ENCODE data around the gene ME2. TPM values are rescaled to one million over a fixed set of nuclear protein-coding genes. Genes with fewer than 3 reads are reported as not detected.
"Not testable (repeated sequence)": the region's sequence is repeated elsewhere in the genome, so short reads cannot be mapped to it uniquely, and the experiment has no call there.

Gene ME2
- total RNA-seq, 2 experiments from 2014 or later = 131 to 132 TPM

GRCh38 chr18:50902797-50903196, 23.9 kb downstream of the ME2 start:
- POLR2A ChIA-PET = interaction anchor here (0.6 kb wide), 1 partner anchor 127 kb away, joined by 3 read pairs; the partner anchor contains the start of gene SMAD4

DNA sequence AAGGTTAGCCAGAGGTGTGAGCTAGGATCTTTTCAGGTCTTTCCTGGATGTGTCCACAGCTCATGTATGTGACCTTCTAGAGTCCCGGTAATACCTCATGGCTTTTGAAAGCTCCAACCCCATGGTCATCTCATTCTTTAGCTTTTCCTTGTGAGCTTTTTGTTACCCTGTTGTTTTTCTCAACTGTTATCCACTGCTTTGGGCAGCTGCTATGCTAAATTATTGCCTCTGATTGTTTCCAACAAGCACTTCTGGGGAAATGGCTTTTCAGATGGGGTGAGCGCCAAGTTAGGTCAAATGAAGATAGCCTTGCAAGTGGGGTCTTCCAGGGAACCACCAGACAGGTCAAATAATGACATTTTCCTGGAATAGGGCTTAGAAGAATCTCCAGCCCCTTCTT, 27.9 kb downstream of the ME2 start:
- POLR2A ChIA-PET = no interaction called here

More at GRCh38 chr18:50902797-50903196, 23.9 kb downstream of the ME2 start:
- CTCF ChIA-PET = no interaction called here

GRCh38 chr18:50909261-50909660, 30.3 kb downstream of the ME2 start:
- ChIA-PET POLR2A (no interaction called here), CTCF (interaction anchor here (0.9 kb wide), 1 partner anchor 9 kb away, joined by 3 read pairs; no protein-coding TSS in a partner anchor)

More for the DNA sequence above, 27.9 kb downstream of the ME2 start:
- CTCF ChIA-PET = no interaction called here

- ChIA-PET POLR2A (interaction anchor here (0.5 kb wide), 1 partner anchor 74 kb away, joined by 5 read pairs; no protein-coding TSS in a partner anchor), CTCF (no interaction called here)
Observed at GRCh38 chr18:50911006-50911405, 32.1 kb downstream of the ME2 start.

- ChIA-PET POLR2A (no interaction called here), CTCF (no interaction called here)
Observed at GRCh38 chr18:50917021-50917420, 38.1 kb downstream of the ME2 start.

- POLR2A ChIA-PET = no interaction called here
- CTCF ChIA-PET = interaction anchor here (1.0 kb wide), 1 partner anchor 8 kb away, joined by 3 read pairs; no protein-coding TSS in a partner anchor
Observed at GRCh38 chr18:50918153-50918552, 39.2 kb downstream of the ME2 start.

GRCh38 chr18:50924372-50924771, 45.5 kb downstream of the ME2 start:
- POLR2A ChIA-PET = no interaction called here

GRCh38 chr18:50926521-50926920, 47.6 kb downstream of the ME2 start:
- ChIA-PET CTCF (no interaction called here), POLR2A (no interaction called here)

More at GRCh38 chr18:50924372-50924771, 45.5 kb downstream of the ME2 start:
- CTCF ChIA-PET = no interaction called here

GRCh38 chr18:50928551-50928950, 49.6 kb downstream of the ME2 start:
- ChIA-PET POLR2A (no interaction called here), CTCF (no interaction called here)

DNA sequence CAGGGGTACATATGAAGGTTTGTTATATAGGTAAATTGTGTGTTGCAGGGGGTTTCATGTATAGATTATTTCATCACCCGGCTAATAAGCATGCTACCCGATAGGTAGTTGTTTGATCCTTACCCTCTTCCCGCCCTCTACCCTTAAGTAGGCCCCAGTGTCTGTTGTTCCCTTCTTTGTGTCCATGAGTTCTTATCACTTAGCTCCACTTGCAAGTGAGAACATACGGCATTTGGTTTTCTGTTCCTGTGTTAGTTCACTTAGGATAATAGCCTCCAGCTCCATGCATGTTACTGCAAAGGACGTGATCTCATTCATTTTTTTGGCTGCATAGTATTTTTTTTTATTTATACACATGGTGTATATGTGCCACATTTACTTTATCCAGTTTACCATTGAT, 54.8 kb downstream of the ME2 start:
- CTCF ChIA-PET = interaction anchor here (1.2 to 1.4 kb wide), 2 partner anchors 12 to 33 kb away, joined by 3 to 5 read pairs; no protein-coding TSS in a partner anchor
- POLR2A ChIA-PET = no interaction called here

- POLR2A ChIA-PET = interaction anchor here (0.7 kb wide), 1 partner anchor 15 kb away, joined by 5 read pairs; no protein-coding TSS in a partner anchor
- CTCF ChIA-PET = no interaction called here
Observed at GRCh38 chr18:50934545-50935211, 55.8 kb downstream of the ME2 start.

GRCh38 chr18:50935493-50936191, 56.7 kb downstream of the ME2 start:
- POLR2A ChIA-PET = interaction anchor here (0.7 kb wide), 1 partner anchor 14 kb away, joined by 5 read pairs; no protein-coding TSS in a partner anchor
- CTCF ChIA-PET = interaction anchor here (0.6 kb wide), 1 partner anchor 47 kb away, joined by 3 read pairs; no protein-coding TSS in a partner anchor

- ChIA-PET POLR2A (no interaction called here), CTCF (no interaction called here)
Observed at GRCh38 chr18:50937183-50937582, 58.3 kb downstream of the ME2 start.

DNA sequence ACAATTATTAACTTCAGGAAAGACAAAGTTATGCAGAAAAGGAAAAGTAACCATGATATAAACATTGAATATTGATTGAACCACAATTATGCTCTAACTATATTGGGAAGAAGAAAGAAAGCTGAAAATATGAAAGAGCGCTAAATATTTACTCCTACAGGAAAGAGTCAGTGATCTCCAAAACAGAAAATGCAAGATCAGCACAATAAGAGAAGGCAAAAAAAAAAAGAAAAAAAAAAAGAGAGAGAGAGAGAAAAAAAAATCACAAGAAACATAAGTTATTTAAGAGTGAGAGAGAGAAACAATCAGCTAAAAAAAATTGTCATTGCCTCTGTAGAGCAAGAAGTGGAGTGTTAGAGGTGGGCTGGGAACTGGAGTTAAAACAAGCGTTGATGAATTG, 60.0 kb downstream of the ME2 start:
- ChIA-PET POLR2A (interaction anchor here (0.7 kb wide), 1 partner anchor 11 kb away, joined by 7 read pairs; no protein-coding TSS in a partner anchor), CTCF (interaction anchor here (0.7 kb wide), 1 partner anchor 118 kb away, joined by 3 read pairs; no protein-coding TSS in a partner anchor)

GRCh38 chr18:50944245-50944932, 65.5 kb downstream of the ME2 start:
- ChIA-PET CTCF (interaction anchor here (0.6 kb wide), 1 partner anchor 136 kb away, joined by 3 read pairs; no protein-coding TSS in a partner anchor), POLR2A (no interaction called here)

DNA sequence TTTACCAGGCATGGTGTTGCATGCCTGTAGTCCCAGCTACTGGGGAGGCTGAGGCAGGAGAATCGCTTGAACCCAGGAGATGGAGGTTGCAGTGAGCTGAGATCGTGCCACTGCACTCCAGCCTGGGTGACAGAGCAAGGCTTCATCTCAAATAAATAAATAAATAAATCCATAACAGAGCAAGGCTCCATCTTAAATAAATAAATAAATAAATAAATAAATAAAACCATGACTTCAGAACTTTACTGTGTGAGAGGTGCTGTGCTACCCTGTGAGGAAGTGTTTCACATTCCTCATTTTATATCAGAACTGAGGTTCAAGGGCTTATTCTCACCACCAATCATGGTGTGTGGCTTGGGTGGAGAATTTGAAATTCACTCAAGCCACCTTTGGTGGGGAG, 67.0 kb downstream of the ME2 start:
- POLR2A ChIA-PET, CTCF ChIA-PET: not testable (repeated sequence)

- ChIA-PET CTCF (no interaction called here), POLR2A (no interaction called here)
Observed at GRCh38 chr18:50947899-50948298, 69.0 kb downstream of the ME2 start.

DNA sequence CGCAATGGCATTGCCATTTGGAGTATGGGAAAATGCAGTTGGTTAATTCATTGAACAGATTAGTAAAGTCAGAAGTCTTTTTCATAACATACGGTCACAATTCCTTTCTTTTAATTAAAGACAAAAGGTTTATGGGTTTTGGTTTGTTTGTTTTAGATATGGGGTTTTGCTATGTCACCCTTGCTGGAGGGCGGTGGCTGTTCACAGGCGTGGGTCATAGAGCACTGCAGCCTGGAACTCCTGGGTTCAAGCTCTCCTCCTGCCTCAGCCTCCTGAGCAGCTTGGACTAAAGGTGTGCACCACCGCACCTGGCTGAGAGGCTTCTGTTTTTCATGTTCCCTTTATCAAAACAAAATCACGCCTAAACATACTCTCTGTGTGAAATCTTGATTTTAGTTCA, 70.3 kb downstream of the ME2 start:
- CTCF ChIA-PET = no interaction called here

DNA sequence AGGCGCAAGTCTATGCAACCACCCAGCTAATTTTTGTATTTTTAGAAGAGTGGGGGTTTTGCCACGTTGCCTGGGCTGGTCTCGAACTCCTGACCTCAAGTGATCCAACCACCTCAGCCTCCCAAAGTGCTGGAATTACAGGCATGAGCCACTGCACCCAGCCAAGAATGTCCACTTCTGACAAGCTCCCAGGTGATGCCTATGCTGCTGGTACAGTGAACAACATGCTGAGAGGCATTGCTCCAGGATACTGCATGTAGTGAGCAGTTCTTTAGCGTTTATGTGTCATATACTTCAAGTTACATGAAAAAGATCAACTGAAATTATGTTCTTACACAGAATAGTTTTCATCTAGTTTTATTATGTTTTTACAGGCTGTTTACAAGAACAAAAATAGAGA, 71.7 kb downstream of the ME2 start:
- ChIA-PET CTCF (no interaction called here), POLR2A (interaction anchor here (0.9 kb wide), 1 partner anchor 15 kb away, joined by 5 read pairs; no protein-coding TSS in a partner anchor)

More for the DNA sequence above, 70.3 kb downstream of the ME2 start:
- POLR2A ChIA-PET = no interaction called here

DNA sequence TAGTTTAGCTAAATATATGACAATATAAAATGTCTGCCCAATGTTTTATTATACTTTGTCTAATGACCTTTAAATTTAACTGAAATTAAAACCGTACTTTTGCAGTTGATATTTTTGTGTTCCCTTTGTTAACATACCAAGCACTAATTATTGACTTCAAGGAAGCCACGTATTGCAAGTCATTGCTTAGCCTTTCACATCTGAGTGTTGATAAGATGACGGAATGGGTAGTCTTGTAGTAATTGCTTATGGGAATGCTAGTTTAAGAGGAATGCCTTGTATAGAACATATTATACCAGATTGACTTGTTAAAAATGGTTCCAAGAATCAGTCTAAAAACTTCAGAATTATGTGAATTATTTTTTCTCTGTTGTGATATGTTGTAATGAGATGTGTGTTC, 74.9 kb downstream of the ME2 start:
- CTCF ChIA-PET = no interaction called here
- POLR2A ChIA-PET = no interaction called here

Data from activated CD8-positive, alpha-beta memory T cell treated with anti-CD3 and anti-CD28 coated beads for 36 hours (primary cell).